Measurements from ENCODE around the gene LSR.

GRCh38 chr19:35261356-35262100 lies 12.7 kb downstream of the LSR start:
- TF ChIP-seq CTCF (conservative IDR thresholded peaks at IDR 0.05), result no peak
- TF ChIP-seq ZFX (IDR thresholded peaks at IDR 0.05), result no peak
